ENCODE results near the gene LARGE1. TPM values are rescaled to one million over a fixed set of nuclear protein-coding genes. Genes with fewer than 3 reads are reported as not detected.

The LARGE1 gene
- total and polyA plus RNA-seq, 2 of the 4 experiments (the other 2 are of a cell fraction), result 6.2 to 12.4 TPM

- no peak overlapping the region for H3K9ac ChIP-seq (ENCODE audit: low read depth, low read length)
- no peak overlapping the region for H4K91ac ChIP-seq (ENCODE audit: insufficient read depth, low read depth, low read length)
- no CpG with 5 or more reads among the region's 5 CpGs for WGBS, 2 experiments (ENCODE audit: extremely low coverage in 2 of 2, insufficient read length in 1 of 2)
- DNase-seq (no peak), ATAC-seq (ENCODE audit: low read depth) (no peak)
- ChIA-PET CTCF (no interaction called here), POLR2A (ENCODE audit: unreplicated experiment) (no interaction called here)
- no peak overlapping the region for H2BK20ac ChIP-seq (ENCODE audit: low read depth, low read length)
- no peak overlapping the region for H2BK120ac ChIP-seq (ENCODE audit: low read depth, low read length)
- H3K27me3 ChIP-seq (ENCODE audit: control insufficient read depth, insufficient read depth, low read length), result no peaks in the 10 kb centered on the region
- no peak overlapping the region for H3K4ac ChIP-seq (ENCODE audit: low read depth, low read length)
- H3K14ac ChIP-seq (replicated peaks; ENCODE audit: low read depth, low read length), result no peak overlapping the region; the same call in 1 of the 2 replicates
- no peaks in the 10 kb centered on the region for H4K20me1 ChIP-seq (ENCODE audit: insufficient read depth, low read length)
- no peak overlapping the region for H3K23ac ChIP-seq (ENCODE audit: low read depth, low read length)
- H3K18ac ChIP-seq (ENCODE audit: low read depth, low read length), result no peak overlapping the region
- intact Hi-C loops (cut with micrococcal nuclease) (no loop called here), dilution Hi-C loops (cut with HindIII; ENCODE audit: low sequenced_read_pairs, unreplicated experiment) (no loop called here), in situ Hi-C loops (cut with MboI; ENCODE audit: low sequenced_read_pairs) (no loop called here)
- peaks cover 7% of the 10 kb centered on the region for H3K4me1 ChIP-seq (ENCODE audit: control insufficient read depth, insufficient read depth, low read length)
- H2BK5ac ChIP-seq (ENCODE audit: low read depth, low read length, poor library complexity, severe bottlenecking), result no peak overlapping the region
- H2AFZ ChIP-seq (replicated peaks; ENCODE audit: low read length, poor library complexity), result no peak overlapping the region
- TF ChIP-seq NFE2L2 (IDR thresholded peaks at IDR 0.05; ENCODE audit: low read depth, low read length) (no peak), RAD21 (IDR thresholded peaks at IDR 0.05; ENCODE audit: low read length) (no peak), USF2 (IDR thresholded peaks at IDR 0.05; ENCODE audit: low read depth, low read length) (no peak), RFX5 (IDR thresholded peaks at IDR 0.05; ENCODE audit: low read depth, low read length) (no peak), CHD1 (IDR thresholded peaks at IDR 0.05; ENCODE audit: low read depth, low read length) (no peak), FOS (IDR thresholded peaks at IDR 0.05; ENCODE audit: low read depth, low read length) (no peak), CEBPB (IDR thresholded peaks at IDR 0.05; ENCODE audit: low read depth, low read length) (no peak), BHLHE40 (IDR thresholded peaks at IDR 0.05; ENCODE audit: low read depth, low read length) (no peak), POLR2A (IDR thresholded peaks at IDR 0.05; ENCODE audit: low read depth, low read length) (no peak), MAFK (IDR thresholded peaks at IDR 0.05; ENCODE audit: low read depth, low read length) (no peak), MAZ (IDR thresholded peaks at IDR 0.05; ENCODE audit: borderline replicate concordance, low read depth, low read length) (no peak), SMC3 (IDR thresholded peaks at IDR 0.05; ENCODE audit: low read depth, low read length) (no peak), MXI1 (IDR thresholded peaks at IDR 0.05; ENCODE audit: borderline replicate concordance, low read depth, low read length) (no peak), RCOR1 (IDR thresholded peaks at IDR 0.05; ENCODE audit: insufficient replicate concordance, low read length) (no peak)
- TF ChIP-seq, protein P1, sequence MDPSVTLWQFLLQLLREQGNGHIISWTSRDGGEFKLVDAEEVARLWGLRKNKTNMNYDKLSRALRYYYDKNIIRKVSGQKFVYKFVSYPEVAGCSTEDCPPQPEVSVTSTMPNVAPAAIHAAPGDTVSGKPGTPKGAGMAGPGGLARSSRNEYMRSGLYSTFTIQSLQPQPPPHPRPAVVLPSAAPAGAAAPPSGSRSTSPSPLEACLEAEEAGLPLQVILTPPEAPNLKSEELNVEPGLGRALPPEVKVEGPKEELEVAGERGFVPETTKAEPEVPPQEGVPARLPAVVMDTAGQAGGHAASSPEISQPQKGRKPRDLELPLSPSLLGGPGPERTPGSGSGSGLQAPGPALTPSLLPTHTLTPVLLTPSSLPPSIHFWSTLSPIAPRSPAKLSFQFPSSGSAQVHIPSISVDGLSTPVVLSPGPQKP (IDR thresholded peaks at IDR 0.05; ENCODE audit: borderline replicate concordance, low read depth, low read length), result no peak
- TF ChIP-seq, protein P2, sequence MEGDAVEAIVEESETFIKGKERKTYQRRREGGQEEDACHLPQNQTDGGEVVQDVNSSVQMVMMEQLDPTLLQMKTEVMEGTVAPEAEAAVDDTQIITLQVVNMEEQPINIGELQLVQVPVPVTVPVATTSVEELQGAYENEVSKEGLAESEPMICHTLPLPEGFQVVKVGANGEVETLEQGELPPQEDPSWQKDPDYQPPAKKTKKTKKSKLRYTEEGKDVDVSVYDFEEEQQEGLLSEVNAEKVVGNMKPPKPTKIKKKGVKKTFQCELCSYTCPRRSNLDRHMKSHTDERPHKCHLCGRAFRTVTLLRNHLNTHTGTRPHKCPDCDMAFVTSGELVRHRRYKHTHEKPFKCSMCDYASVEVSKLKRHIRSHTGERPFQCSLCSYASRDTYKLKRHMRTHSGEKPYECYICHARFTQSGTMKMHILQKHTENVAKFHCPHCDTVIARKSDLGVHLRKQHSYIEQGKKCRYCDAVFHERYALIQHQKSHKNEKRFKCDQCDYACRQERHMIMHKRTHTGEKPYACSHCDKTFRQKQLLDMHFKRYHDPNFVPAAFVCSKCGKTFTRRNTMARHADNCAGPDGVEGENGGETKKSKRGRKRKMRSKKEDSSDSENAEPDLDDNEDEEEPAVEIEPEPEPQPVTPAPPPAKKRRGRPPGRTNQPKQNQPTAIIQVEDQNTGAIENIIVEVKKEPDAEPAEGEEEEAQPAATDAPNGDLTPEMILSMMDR (conservative IDR thresholded peaks at IDR 0.05; ENCODE audit: low read depth, low read length), result no peak
- H3K56ac ChIP-seq (ENCODE audit: extremely low read depth, insufficient read depth, low read length), result no peak overlapping the region
- no peak overlapping the region for H3K27ac ChIP-seq (ENCODE audit: insufficient read depth, low read length)
- H4K8ac ChIP-seq (ENCODE audit: low read depth in 2 of 2, low read length in 2 of 2), result no peak overlapping the region
- BruUV-seq (replicated peaks), result no TSS peak
- 0 out of 2 replicates have a peak, but pooled peaks cover 3% of the 10 kb centered on the region for H3K9me1 ChIP-seq (ENCODE audit: insufficient read depth, low read length)
- peak overlapping the region; percentile 50 for H2AK9ac ChIP-seq (replicated peaks; ENCODE audit: low read depth, low read length, poor library complexity)
- H3K4me3 ChIP-seq (ENCODE audit: insufficient read depth, low read depth, low read length), result no peak overlapping the region
- no peak overlapping the region for H2BK15ac ChIP-seq (ENCODE audit: low read depth, low read length)
- no peak overlapping the region for H3K4me2 ChIP-seq (ENCODE audit: low read depth, low read length)
- no peaks in the 10 kb centered on the region for H3K79me1 ChIP-seq (ENCODE audit: low read depth in 1 of 2, low read length in 2 of 2)
- no peaks in the 10 kb centered on the region for H3K9me3 ChIP-seq (ENCODE audit: control insufficient read depth, insufficient read depth, low read length)
- no peak overlapping the region for H4K5ac ChIP-seq (ENCODE audit: low read depth, low read length)
- no peak overlapping the region for H2AK5ac ChIP-seq (ENCODE audit: low read depth, low read length)
- no peaks in the 10 kb centered on the region for H3K36me3 ChIP-seq (ENCODE audit: control insufficient read depth, insufficient read depth, low read length)
These were observed 519.4 kb downstream of the LARGE1 start for GRCh38 chr22:33400891-33401290.

All from IMR-90 (cell line).